B cell (primary cell): ENCODE results near the gene ZNF600. TPM values are rescaled to one million over a fixed set of nuclear protein-coding genes. Genes with fewer than 3 reads are reported as not detected.
"Not testable (repeated sequence)": the region's sequence is repeated elsewhere in the genome, so short reads cannot be mapped to it uniquely, and the experiment has no call there.

Experiments used
- ATAC-seq: fragments of 200-7000 bp; cut with Tn5 transposase; one replicate; pipeline ENCODE4 v1.10.0; 2021; ENCODE audit warnings: low read depth, mild to moderate bottlenecking, moderate number of reproducible peaks, moderate library complexity
- CTCF ChIA-PET: fragments of 350-600 bp; sonication (Branson Sonifier 250); formaldehyde crosslinking; loops from one replicate; lab custom pipeline; 2021; ENCODE audit warnings: antibody characterized with exemption, inconsistent platforms; lab: Charles Lee
- POLR2A ChIA-PET: fragments of 350-600 bp; sonication (Branson Sonifier 250); formaldehyde crosslinking; loops from one replicate; lab custom pipeline; 2021; ENCODE audit warnings: antibody characterized with exemption; lab: Charles Lee
- DNase-seq: peaks from one replicate; pipeline ENCODE4 v3.0.0; 2013
- H2AFZ ChIP-seq: 2 replicates; pipeline ENCODE4 v1.6.1; 2012; ENCODE audit warnings: mild to moderate bottlenecking, low read depth, low read length; ENCODE audit not compliant: insufficient read depth, poor library complexity, severe bottlenecking
- H3K27ac ChIP-seq, 2 donors: 1 replicate in 1 of 2; 2 replicates in 1 of 2; pipeline ENCODE4 v1.5.1; 2012 to 2013; ENCODE audit warnings: low read length in 2 of 2, mild to moderate bottlenecking in 2 of 2, moderate library complexity in 1 of 2
- H3K27me3 ChIP-seq, 4 experiments: fragments of 200-600 bp in 1 of 4; sonication (generic) in 1 of 4; replicated peaks in 1 of 4; 1 replicate in 2 of 4; 2 replicates in 2 of 4; pipeline versions ENCODE4 v1.6.1 to v1.7.0; 2013 to 2016; ENCODE audit warnings: low read length in 3 of 4, mild to moderate bottlenecking in 2 of 4, mixed read lengths in 1 of 4, moderate library complexity in 1 of 4; ENCODE audit not compliant: insufficient read depth in 4 of 4, control insufficient read depth in 3 of 4; ENCODE audit errors: control extremely low read depth in 1 of 4
- H3K36me3 ChIP-seq, 2 experiments: replicated peaks in 1 of 2; 1 replicate in 1 of 2; 2 replicates in 1 of 2; pipeline versions ENCODE4 v1.6.1 to v1.7.1; 2013; ENCODE audit warnings: low read length in 1 of 2; ENCODE audit not compliant: insufficient read depth in 2 of 2, control insufficient read depth in 1 of 2; ENCODE audit errors: control extremely low read depth in 1 of 2, extremely low read depth in 1 of 2
- H3K4me1 ChIP-seq, 2 donors: fragments of 200-600 bp in 1 of 2; sonication (generic) in 1 of 2; 1 replicate in 1 of 2; 2 replicates in 1 of 2; pipeline versions ENCODE4 v1.5.1 to v1.6.1; 2013 to 2017; ENCODE audit warnings: low read length in 2 of 2; ENCODE audit not compliant: control insufficient read depth in 2 of 2, insufficient read depth in 2 of 2
- H3K4me2 ChIP-seq: replicated peaks from 2 replicates; pipeline ENCODE3; 2012; ENCODE audit warnings: mild to moderate bottlenecking, low read depth, low read length; ENCODE audit not compliant: poor library complexity, severe bottlenecking
- H3K4me3 ChIP-seq, 5 experiments: fragments of 200-600 bp in 1 of 5; sonication (generic) in 1 of 5; 1 replicate in 3 of 5; 2 replicates in 2 of 5; pipeline versions ENCODE4 v1.5.1 to v1.7.0; 2011 to 2016; ENCODE audit warnings: low read length in 4 of 5, mild to moderate bottlenecking in 4 of 5, low read depth in 2 of 5, control low read depth in 1 of 5, moderate library complexity in 1 of 5; ENCODE audit not compliant: insufficient read depth in 1 of 5; ENCODE audit errors: control extremely low read depth in 1 of 5, extremely low read depth in 1 of 5
- H3K79me2 ChIP-seq: fragments of 200-600 bp; sonication (generic); one replicate; pipeline ENCODE4 v1.6.0; 2016; ENCODE audit warnings: low read length; ENCODE audit not compliant: control insufficient read depth, insufficient read depth
- H3K9ac ChIP-seq: fragments of 200-600 bp; sonication (generic); 2 replicates; pipeline ENCODE4 v1.6.1; 2017; ENCODE audit warnings: mild to moderate bottlenecking, low read length, moderate library complexity
- H3K9me3 ChIP-seq, 3 donors: one replicate each; pipeline versions ENCODE4 v1.6.1 to v1.7.1; 2013; ENCODE audit warnings: low read length in 2 of 3; ENCODE audit not compliant: control insufficient read depth in 2 of 3, insufficient read depth in 1 of 3; ENCODE audit errors: control extremely low read depth in 1 of 3
- H4K20me1 ChIP-seq: 2 replicates; pipeline ENCODE4 v1.6.0; 2012; ENCODE audit warnings: mild to moderate bottlenecking, low read length; ENCODE audit not compliant: insufficient read depth, control insufficient read depth, poor library complexity, severe bottlenecking
- H3K27ac Mint-ChIP-seq: one replicate; pipeline ENCODE4 v1.8.0; 2021; ENCODE audit warnings: mixed read lengths
- H3K27me3 Mint-ChIP-seq: one replicate; pipeline ENCODE4 v1.8.0; 2021; ENCODE audit warnings: mixed read lengths
- H3K4me1 Mint-ChIP-seq: one replicate; pipeline ENCODE4 v1.8.0; 2021; ENCODE audit warnings: mixed read lengths
- H3K4me3 Mint-ChIP-seq: one replicate; pipeline ENCODE4 v1.8.0; 2021; ENCODE audit warnings: mixed read lengths
- H3K9me3 Mint-ChIP-seq: one replicate; pipeline ENCODE4 v1.8.0; 2022; ENCODE audit warnings: mixed read lengths; ENCODE audit not compliant: insufficient read depth
- CTCF ChIP-seq: fragments of 200-600 bp; IDR thresholded peaks from one replicate; pipeline ENCODE4 v1.8.0; 2022; ENCODE audit warnings: antibody characterized with exemption, mild to moderate bottlenecking
- EZH2 ChIP-seq: IDR thresholded peaks from 2 replicates; pipeline ENCODE4 v1.6.1; 2012; ENCODE audit warnings: borderline replicate concordance, low read depth, mild to moderate bottlenecking, moderate library complexity, low read length; ENCODE audit not compliant: insufficient read depth, poor library complexity, severe bottlenecking
- WGBS: methylation state at CpG from one replicate; pipeline ENCODE4 v1.1.5; 2013; ENCODE audit warnings: missing lambda C conversion rate; ENCODE audit not compliant: insufficient coverage; 5-methylcytosine and 5-hydroxymethylcytosine counted together
- intact Hi-C: fragments of 100-400 bp; cut with micrococcal nuclease; formaldehyde crosslinking; loops from one replicate; pipeline ENCODE4 v1.10.0; 2022
- polyA plus RNA-seq: library from polyadenylated mRNA; depleted of rRNA; stranded (reverse); fragments of >200 nt; gene quantifications from 2 replicates; pipeline ENCODE4 v1.2.3, GENCODE V29; 2012
- total RNA-seq, 2 donors: library from RNA; stranded (reverse); fragments of 120-200 nt in 1 of 2; gene quantifications; 1 replicate in 1 of 2; 2 replicates in 1 of 2; pipeline versions ENCODE4 v1.2.3 to v1.2.4, GENCODE V29; 2013 to 2022

The ZNF600 gene
- total and polyA plus RNA-seq, 2 donors (not counting 1 experiment from before 2014, with no cell fraction given): 40.6 to 41.7 TPM

- H3K9me3 Mint-ChIP-seq: no peaks in the 10 kb centered on the region
- no peak overlapping the region for H3K4me3 Mint-ChIP-seq
- H4K20me1 ChIP-seq: no peaks in the 10 kb centered on the region
- WGBS: 90% methylated on average over 5 of the region's 6 CpGs
- H3K9me3 ChIP-seq: peaks cover 0 to 7% (median 0%) of the 10 kb centered on the region in 3 donors
- no peaks in the 10 kb centered on the region for H3K79me2 ChIP-seq
- no peaks in the 10 kb centered on the region for H3K36me3 ChIP-seq
- ATAC-seq (no peak), DNase-seq (no peak)
- no peaks in the 10 kb centered on the region for H3K4me1 ChIP-seq
- no peak overlapping the region for H3K4me2 ChIP-seq
- H3K4me3 ChIP-seq: no peak overlapping the region
- no peak overlapping the region for H2AFZ ChIP-seq
- peaks cover 14% of the 10 kb centered on the region for H3K27me3 Mint-ChIP-seq
- no peak overlapping the region for H3K27ac ChIP-seq
- intact Hi-C loops: no loop called here
- H3K27me3 ChIP-seq: no peaks in the 10 kb centered on the region
- no peak overlapping the region for H3K27ac Mint-ChIP-seq
- H3K4me1 Mint-ChIP-seq: no peaks in the 10 kb centered on the region
- H3K9ac ChIP-seq: no peak overlapping the region
- CTCF ChIA-PET: no interaction called here
- TF ChIP-seq CTCF (no peak), EZH2 (no peak)
- POLR2A ChIA-PET: no interaction called here
Measured at GRCh38 chr19:52741951-52742485, 44.6 kb downstream of the ZNF600 start.

GRCh38 chr19:52741371-52741770 is 45.2 kb downstream of the ZNF600 start:
- peaks cover 14% of the 10 kb centered on the region for H3K27me3 Mint-ChIP-seq
- H3K4me2 ChIP-seq, H3K9me3 Mint-ChIP-seq, H3K4me3 ChIP-seq, intact Hi-C loops, H4K20me1 ChIP-seq, H3K4me3 Mint-ChIP-seq, H3K36me3 ChIP-seq, H3K79me2 ChIP-seq, H2AFZ ChIP-seq, H3K9ac ChIP-seq, H3K27me3 ChIP-seq, CTCF ChIA-PET, POLR2A ChIA-PET, H3K27ac Mint-ChIP-seq, DNase-seq, ATAC-seq, H3K4me1 Mint-ChIP-seq, H3K27ac ChIP-seq, H3K4me1 ChIP-seq: not testable (repeated sequence)
- peaks cover 0 to 11% (median 0%) of the 10 kb centered on the region in 3 donors for H3K9me3 ChIP-seq
- WGBS: 95% methylated on average over 4 of the region's 7 CpGs
